PC-9 (cell line): ENCODE results near the gene MACROD2. TPM values are rescaled to one million over a fixed set of nuclear protein-coding genes. Genes with fewer than 3 reads are reported as not detected.

Experiments used
- BruUV-seq: library from RNA; stranded (reverse); fragments of 400-500 nt; replicated peaks from 2 replicates; lab custom pipeline; 2021; lab: Mats Ljungman, UMichigan
- CTCF ChIA-PET: fragments of 300-600 bp; sonication (Branson Sonifier 250); formaldehyde crosslinking; loops from one replicate; lab custom pipeline; 2022; ENCODE audit warnings: antibody characterized with exemption; lab: Charles Lee
- POLR2A ChIA-PET: fragments of 300-600 bp; sonication (Branson Sonifier 250); formaldehyde crosslinking; loops from one replicate; lab custom pipeline; 2022; ENCODE audit warnings: antibody characterized with exemption; ENCODE audit not compliant: unreplicated experiment; lab: Charles Lee
- DNase-seq, 2 experiments: peaks; one replicate each; pipeline versions ENCODE4 v3.0.0 to v3.0.0-alpha.2; 2015 to 2022; ENCODE audit warnings: mixed read lengths in 1 of 2
- H2AFZ ChIP-seq: fragments of 200-600 bp; sonication (generic); 2 replicates; pipeline ENCODE4 v1.8.1; 2017; ENCODE audit warnings: antibody characterized with exemption
- H3F3A ChIP-seq: fragments of 200-600 bp; sonication (generic); 2 replicates; pipeline ENCODE4 v1.8.1; 2017; ENCODE audit warnings: antibody characterized with exemption, mild to moderate bottlenecking, low read depth; ENCODE audit not compliant: insufficient read depth
- H3K27ac ChIP-seq: fragments of 200-600 bp; sonication (generic); 2 replicates; pipeline ENCODE4 v1.6.1; 2016; ENCODE audit warnings: mixed run types
- H3K27me3 ChIP-seq: fragments of 200-600 bp; sonication (generic); 2 replicates; pipeline ENCODE4 v1.6.1; 2016; ENCODE audit warnings: low read depth, mixed run types; ENCODE audit not compliant: insufficient read depth
- H3K36me3 ChIP-seq: fragments of 200-600 bp; sonication (generic); 2 replicates; pipeline ENCODE4 v1.6.1; 2016; ENCODE audit warnings: low read depth, mixed run types
- H3K4me1 ChIP-seq: fragments of 200-600 bp; sonication (generic); replicated peaks from 2 replicates; pipeline ENCODE4 v1.6.1; 2016; ENCODE audit warnings: mixed run types; ENCODE audit not compliant: insufficient read depth
- H3K4me2 ChIP-seq: fragments of 200-600 bp; sonication (generic); 2 replicates; pipeline ENCODE4 v1.6.1; 2017; ENCODE audit warnings: mixed run types
- H3K4me3 ChIP-seq: fragments of 200-600 bp; sonication (generic); 2 replicates; pipeline ENCODE4 v1.6.1; 2016; ENCODE audit warnings: mixed run types
- H3K79me2 ChIP-seq: fragments of 200-600 bp; sonication (generic); 2 replicates; pipeline ENCODE4 v1.6.1; 2017; ENCODE audit warnings: low read depth, mixed run types
- H3K9me2 ChIP-seq: fragments of 200-600 bp; sonication (generic); 2 replicates; pipeline ENCODE4 v1.8.1; 2017; ENCODE audit warnings: mild to moderate bottlenecking; ENCODE audit not compliant: insufficient read depth
- H3K9me3 ChIP-seq: fragments of 200-600 bp; sonication (generic); 2 replicates; pipeline ENCODE4 v1.8.1; 2016; ENCODE audit warnings: low read depth; ENCODE audit not compliant: insufficient read depth
- H4K20me1 ChIP-seq: fragments of 200-600 bp; sonication (generic); 2 replicates; pipeline ENCODE4 v1.8.1; 2017; ENCODE audit not compliant: insufficient read depth
- CTCF ChIP-seq: fragments of 200-600 bp; sonication (generic); conservative IDR thresholded peaks from 2 replicates; pipeline ENCODE4 v1.6.1; 2017; ENCODE audit warnings: mixed run types, antibody characterized with exemption, mild to moderate bottlenecking, moderate library complexity
- EZH2 ChIP-seq: fragments of 200-600 bp; sonication (generic); IDR thresholded peaks from 2 replicates; pipeline ENCODE4 v1.8.0; 2017; ENCODE audit warnings: antibody characterized with exemption, low read depth
- intact Hi-C: fragments of 100-400 bp; cut with micrococcal nuclease; formaldehyde crosslinking; loops from one replicate; pipeline ENCODE4 v1.10.0; 2022; ENCODE audit not compliant: unreplicated experiment
- total RNA-seq: library from RNA; stranded (reverse); gene quantifications from 2 replicates; pipeline ENCODE4 v1.2.3, GENCODE V29; 2021

MACROD2 gene
- total RNA-seq, 1 experiment from 2014 or later = 11.4 TPM

GRCh38 chr20:14929388-14929787 is 934.1 kb downstream of the MACROD2 start:
- Histone ChIP-seq H3K9me3 (no peaks in the 10 kb centered on the region), H3K4me3 (no peak overlapping the region), H3K9me2 (no peaks in the 10 kb centered on the region), H3K79me2 (no peaks in the 10 kb centered on the region), H3K27me3 (no peaks in the 10 kb centered on the region), H2AFZ (no peak overlapping the region), H3F3A (no peaks in the 10 kb centered on the region), H3K36me3 (no peaks in the 10 kb centered on the region), H3K4me2 (no peak overlapping the region), H3K4me1 (peaks cover 19% of the 10 kb centered on the region), H3K27ac (no peak overlapping the region), H4K20me1 (no peaks in the 10 kb centered on the region)
- TF ChIP-seq EZH2 (no peak), CTCF (no peak)
- BruUV-seq = no TSS peak
- no peak for DNase-seq
- intact Hi-C loops = no loop called here
- ChIA-PET CTCF (no interaction called here), POLR2A (no interaction called here)

- H3K4me1 ChIP-seq = peaks cover 7% of the 10 kb centered on the region; the same call in 1 of the 2 replicates
- no peaks in the 10 kb centered on the region for H3K9me2 ChIP-seq
- no peaks in the 10 kb centered on the region for H3F3A ChIP-seq
- no peak for TF ChIP-seq EZH2
- no peak for TF ChIP-seq CTCF
- ChIA-PET POLR2A (no interaction called here), CTCF (no interaction called here)
- BruUV-seq = no TSS peak
- H3K79me2 ChIP-seq = no peaks in the 10 kb centered on the region
- no peak overlapping the region for H3K4me2 ChIP-seq
- H3K4me3 ChIP-seq = no peak overlapping the region
- no peaks in the 10 kb centered on the region for H3K9me3 ChIP-seq
- H3K27me3 ChIP-seq = no peaks in the 10 kb centered on the region
- no peak for DNase-seq
- no peaks in the 10 kb centered on the region for H4K20me1 ChIP-seq
- H3K36me3 ChIP-seq = no peaks in the 10 kb centered on the region
- H2AFZ ChIP-seq = no peak overlapping the region
- H3K27ac ChIP-seq = no peak overlapping the region
- intact Hi-C loops = no loop called here
Measured at GRCh38 chr20:14932040-14932439, 936.7 kb downstream of the MACROD2 start.

GRCh38 chr20:14935285-14935684 is 940.0 kb downstream of the MACROD2 start:
- Histone ChIP-seq H2AFZ (no peak overlapping the region), H3K4me2 (no peak overlapping the region), H4K20me1 (no peaks in the 10 kb centered on the region), H3K9me3 (no peaks in the 10 kb centered on the region), H3K4me3 (no peak overlapping the region), H3K79me2 (no peaks in the 10 kb centered on the region), H3K9me2 (no peaks in the 10 kb centered on the region), H3K36me3 (no peaks in the 10 kb centered on the region), H3F3A (no peaks in the 10 kb centered on the region), H3K27ac (no peak overlapping the region), H3K4me1 (no peaks in the 10 kb centered on the region), H3K27me3 (no peaks in the 10 kb centered on the region)
- ChIA-PET POLR2A (no interaction called here), CTCF (no interaction called here)
- intact Hi-C loops = no loop called here
- DNase-seq = no peak
- TF ChIP-seq CTCF (no peak), EZH2 (no peak)
- no TSS peak for BruUV-seq
